Stimulated activated CD8-positive, alpha-beta memory T cell treated with anti-CD3 and anti-CD28 coated beads, Interleukin-4, amount 100 ng/mL, for 24 hours (primary cell): ENCODE results near the gene CREM.

Experiments used
- DNase-seq: peaks from one replicate; pipeline ENCODE4 v3.0.0-alpha.2; 2020; ENCODE audit warnings: low read depth

CREM gene

DNA sequence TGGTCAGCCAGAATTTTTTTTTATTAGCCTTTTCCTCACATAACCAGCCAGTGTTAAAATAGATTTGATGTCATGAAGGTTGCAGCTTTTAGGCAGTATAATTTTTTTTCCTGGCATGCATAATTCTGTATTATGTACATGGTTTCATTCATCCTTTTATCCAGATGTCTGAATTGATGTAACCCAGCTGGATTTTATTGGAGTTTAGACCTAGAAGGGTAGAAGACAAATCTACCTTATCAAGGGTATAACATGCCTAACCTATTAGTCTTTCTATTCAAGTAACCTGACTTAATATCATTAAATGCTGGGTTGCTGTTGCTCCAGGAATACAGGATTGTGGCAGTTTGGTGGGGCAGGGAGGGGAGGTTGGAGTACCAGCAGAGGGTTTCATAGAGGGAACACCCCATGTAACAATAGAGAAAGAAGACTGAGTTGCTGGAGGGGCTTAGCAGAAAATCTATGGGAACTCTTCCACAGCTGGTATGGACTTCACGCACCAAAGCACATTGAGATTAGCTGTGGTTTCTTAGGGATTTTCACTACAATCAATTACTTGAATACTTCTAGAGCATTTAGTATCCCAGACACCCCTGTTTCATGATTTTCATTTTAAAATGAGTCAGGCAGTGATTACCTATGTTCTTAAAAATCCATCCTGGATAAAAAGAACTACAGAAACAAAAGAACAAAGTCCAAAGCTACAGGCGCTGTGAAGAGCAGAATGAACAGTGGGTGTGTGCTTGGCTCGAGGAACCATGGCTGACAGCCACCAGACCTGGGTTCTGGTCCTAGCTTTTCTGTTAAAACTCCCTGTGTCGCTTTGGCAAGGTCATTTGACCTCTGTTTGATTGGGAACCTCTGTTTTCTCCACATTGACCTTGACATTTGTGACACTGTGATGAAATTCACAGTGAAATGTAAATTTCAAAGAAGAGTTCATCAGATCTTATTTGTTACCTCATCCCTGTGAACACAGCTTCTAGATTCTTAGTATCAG is 93.5 kb downstream of the CREM start:
- DNase-seq: no peak

- DNase-seq: no peak
These were observed 96.4 kb downstream of the CREM start for GRCh38 chr10:35223016-35223415.

GRCh38 chr10:35224045-35224740 is 97.5 kb downstream of the CREM start:
- DNase-seq: no peak

- no peak for DNase-seq
These were observed 98.6 kb downstream of the CREM start for GRCh38 chr10:35225204-35225603.

DNA sequence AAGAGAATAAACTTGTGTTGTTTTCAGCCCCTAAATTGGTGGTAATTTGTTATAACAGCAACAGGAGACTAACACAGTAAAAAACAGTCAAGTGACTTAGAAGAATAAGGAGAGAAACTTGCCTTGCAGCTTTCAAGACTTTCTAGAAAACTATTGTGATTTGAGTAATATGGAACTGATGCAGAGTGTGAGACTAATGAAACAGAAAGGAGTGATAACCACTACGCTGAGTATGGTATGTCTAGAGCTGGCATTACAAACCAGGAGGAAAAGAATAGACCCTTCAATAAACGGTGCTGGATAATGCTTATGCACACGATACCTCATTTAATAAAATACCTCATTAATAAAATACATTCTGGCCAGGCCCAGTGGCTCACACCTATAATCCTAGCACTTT is 99.9 kb downstream of the CREM start:
- DNase-seq: no peak

DNA sequence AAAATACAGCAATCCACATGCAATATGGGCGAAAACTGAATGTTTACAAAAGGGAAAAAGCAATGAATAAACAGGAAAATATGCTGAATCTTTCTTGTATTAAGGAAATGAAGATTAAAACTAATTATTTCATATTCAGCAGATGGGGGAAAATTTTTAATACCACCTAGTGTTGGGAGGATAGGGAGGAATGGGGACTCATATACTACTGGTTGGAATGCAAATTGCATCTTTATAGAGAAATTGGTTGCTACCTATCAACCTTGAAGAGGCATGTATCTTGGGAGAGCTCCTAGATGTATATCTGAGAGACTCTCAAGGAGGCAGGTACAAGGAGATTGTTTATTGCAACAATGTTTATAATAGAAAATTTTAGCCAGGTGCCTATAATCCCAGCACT is 101.4 kb downstream of the CREM start:
- DNase-seq: no peak

GRCh38 chr10:35231646-35232045 is 105.0 kb downstream of the CREM start:
- no peak for DNase-seq

DNA sequence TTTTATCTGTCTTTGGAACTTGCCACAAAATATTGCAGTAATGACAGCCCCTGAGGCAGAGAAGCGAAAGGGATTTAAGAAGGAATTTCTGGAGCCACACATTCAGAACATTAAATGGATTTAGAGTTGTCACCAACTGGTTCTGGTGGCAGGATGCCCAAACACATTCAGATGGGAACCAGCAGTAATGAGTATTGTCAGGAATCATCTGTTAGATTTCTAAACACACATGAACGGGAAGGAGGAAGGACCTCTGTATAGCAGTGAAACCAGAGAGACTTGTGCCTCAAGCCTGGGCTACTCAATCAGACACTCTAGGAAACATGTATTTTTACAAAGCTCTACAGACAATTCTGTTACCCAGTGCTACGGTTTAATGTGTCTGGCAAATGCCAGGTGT is 105.9 kb downstream of the CREM start:
- DNase-seq: no peak

GRCh38 chr10:35234073-35234472 is 107.4 kb downstream of the CREM start:
- DNase-seq: no peak

DNA sequence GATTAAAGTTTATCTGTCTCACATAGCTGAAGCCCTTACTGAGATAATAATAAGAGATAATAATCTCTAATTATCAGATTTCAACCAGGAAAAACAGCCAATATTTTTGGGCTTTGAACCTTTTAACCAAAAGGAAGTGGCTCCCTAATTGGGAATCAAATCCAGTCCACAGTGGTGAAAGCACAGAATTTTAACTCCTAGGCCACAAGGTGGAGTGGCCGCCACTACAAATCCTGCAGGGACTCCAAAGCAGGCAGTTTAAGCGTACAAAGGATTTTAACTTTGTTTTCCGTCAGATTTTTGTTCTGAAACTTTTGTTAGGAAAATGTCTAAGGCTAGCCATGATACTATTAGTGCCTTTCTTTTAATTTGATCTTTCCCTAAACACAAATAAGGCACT is 110.1 kb downstream of the CREM start:
- no peak for DNase-seq

DNA sequence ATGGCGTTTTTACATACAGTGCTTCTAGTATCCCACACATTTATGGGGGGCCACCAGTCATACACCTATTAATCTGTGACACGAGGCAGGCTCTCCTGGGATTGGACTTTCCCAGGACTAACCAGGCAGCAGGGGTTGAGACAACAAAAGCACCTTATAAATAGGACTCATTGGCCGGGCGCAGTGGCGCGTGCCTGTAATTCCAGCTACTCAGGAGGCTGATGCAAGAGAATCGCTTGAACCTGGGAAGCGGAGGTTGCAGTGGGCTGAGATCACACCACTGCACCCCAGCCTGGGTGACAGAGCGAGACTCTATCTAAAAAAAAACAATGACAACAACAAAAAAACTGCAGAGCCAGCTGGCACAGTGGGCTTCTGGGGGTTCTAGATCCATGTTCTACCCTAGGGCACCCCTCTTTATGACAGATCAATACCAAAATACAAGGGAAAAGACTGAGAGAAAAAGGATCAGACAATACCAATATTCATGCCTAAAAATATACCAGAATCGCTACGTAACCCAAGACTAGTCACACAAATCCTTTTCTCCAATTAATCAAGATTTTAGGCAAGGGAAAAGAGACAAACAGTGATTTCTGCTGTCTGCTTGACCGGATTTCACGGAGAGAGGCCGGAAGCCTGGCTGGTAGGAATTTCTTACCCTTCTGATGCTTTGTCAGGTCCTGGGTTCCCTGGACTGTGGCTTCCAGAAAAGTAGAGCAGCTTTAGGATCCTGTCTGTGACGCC is 111.3 kb downstream of the CREM start:
- DNase-seq: no peak

DNA sequence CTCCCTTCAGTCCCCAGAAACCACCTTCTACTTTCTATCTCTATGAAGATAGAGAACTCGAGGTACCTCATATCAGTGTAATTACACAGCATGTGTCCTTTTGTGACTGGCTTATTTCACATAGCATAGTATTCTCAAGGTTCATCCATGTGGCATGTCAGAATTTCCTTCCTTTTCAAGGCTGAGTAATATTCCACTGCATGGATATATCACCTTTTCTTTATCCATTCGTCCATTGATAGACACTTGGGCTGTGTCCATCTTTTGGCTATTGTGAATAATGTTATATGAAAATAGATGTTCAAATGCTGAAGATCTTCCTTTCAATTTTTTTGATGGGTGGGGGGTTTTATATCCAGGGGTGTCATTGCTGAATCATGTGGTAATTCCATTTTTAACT is 117.9 kb downstream of the CREM start:
- DNase-seq: no peak

DNA sequence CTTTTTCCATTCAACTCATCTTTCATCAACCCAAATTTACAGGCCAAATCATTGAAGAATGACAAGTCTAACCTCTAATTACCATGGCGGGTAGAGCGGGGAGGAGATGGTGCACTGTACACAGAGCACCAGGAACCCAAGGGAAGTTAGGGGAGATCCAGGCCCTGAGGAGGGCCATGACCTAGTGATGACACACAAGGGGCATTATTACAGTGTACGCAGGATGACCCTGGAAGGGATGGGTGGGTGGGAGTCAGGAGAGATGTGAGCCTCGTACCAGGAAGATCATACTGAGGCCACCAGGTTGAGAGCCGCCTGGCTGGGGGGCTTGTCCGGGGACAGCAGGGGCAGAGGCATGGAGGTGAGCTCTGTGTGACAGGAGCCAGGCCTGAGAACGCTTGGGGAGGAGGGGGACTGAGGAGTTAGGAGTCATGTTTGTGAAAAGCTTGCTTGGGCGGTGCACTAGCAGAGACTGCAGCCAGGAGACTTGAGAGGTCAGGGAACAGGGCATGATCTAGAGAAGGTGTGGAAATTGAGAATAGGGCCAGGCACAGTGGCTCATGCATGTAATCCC is 120.2 kb downstream of the CREM start:
- DNase-seq: no peak

DNA sequence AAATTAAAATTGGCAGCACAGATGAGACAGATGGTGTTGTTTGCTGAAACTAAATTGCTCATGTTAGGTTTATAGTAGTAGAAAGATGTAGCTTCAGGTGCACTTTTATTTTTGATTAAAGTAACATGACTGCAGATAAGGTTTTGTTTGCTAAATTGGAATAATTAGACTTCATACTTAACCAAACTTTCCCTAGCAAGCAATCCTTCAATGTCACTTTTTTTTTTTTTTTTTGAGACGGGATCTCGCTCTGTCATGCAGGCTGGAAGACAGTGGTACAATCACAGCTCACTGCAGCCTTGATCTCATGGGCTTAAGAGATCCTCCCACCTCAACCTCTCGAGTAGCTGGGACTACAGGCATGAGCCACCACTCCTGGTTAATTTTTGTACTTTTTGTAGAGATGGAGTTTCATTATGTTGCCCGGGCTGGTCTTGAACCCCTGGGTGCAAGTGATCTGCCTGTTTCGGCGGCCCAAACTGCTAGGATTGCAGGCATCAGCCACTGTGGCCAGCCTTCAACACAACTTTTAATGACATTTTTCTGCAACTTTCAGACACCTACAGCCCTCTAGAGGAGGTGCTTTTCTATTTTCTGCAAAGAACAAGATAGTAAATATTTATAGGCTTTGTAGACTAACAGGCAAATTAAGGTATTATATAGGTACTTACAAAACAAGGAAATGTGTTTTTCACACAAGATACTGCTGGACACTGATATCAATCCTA is 124.9 kb downstream of the CREM start:
- DNase-seq: no peak

- no peak for DNase-seq
These were observed 130.7 kb downstream of the CREM start for GRCh38 chr10:35257057-35257983.

GRCh38 chr10:35259769-35260397 is 133.2 kb downstream of the CREM start:
- DNase-seq: no peak

DNA sequence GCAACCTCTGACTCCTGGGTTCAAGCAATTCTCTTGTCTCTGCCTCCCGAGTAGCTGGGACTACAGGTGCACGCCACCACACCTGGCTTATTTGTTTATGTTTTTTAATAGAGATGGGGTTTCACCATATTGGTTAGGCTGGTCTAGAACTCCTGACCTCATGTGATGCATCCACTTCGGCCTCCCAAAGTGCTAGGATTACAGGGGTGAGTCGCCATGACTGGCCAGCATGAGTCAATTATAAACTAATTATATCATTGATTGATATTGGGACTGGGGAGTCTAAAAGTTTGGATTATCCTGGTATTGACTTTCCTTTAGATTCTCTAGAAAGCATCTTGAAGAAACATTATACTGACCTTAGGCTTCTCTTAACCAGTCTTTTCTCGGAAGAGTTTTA is 135.8 kb downstream of the CREM start:
- no peak for DNase-seq
